HG03095 (cell line): ENCODE data around the gene POLD2.

Source experiments
- ATAC-seq: cut with Tn5 transposase; IDR thresholded peaks from one replicate; pipeline ENCODE4 v1.9.1; 2021; ENCODE audit warnings: moderate library complexity; ENCODE audit not compliant: unreplicated experiment

Gene POLD2

DNA sequence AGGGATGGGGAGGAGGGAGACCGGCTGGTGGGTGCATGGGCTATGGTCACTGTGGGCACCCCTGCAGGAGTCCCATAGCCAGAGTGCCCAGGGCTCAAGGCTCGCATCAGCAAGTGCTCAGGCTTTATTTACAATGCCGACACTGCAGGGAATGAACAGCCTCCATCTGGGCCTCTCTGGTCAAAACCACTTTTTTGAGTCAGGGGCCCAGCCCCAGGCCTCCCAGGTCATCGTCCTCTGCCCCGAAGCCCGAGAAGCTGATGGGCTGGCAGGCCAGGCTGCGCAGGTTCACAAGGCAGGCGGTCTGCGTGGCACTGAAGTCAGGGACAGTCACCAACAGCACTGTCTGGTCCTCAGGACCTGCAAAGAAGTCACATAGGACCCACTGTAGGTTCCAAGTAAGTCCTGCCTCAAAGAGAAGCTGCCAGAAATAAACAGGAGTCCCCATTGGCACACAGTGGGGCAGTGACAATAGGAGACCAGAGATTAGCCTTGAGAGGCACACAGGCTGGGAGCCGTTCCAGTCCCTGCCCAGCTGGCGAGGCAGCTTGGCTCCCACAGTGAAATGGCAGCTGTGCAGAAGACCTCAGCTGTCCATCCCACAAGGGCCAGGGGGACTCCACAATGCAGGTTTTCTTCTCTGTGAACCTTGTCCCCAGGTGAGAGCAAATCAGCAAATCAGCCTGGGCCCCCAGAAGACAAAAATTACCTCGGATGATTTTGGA, 8.6 kb downstream of the POLD2 start:
- no peak for ATAC-seq

GRCh38 chr7:44113764-44114354, 9.5 kb downstream of the POLD2 start:
- no peak for ATAC-seq

DNA sequence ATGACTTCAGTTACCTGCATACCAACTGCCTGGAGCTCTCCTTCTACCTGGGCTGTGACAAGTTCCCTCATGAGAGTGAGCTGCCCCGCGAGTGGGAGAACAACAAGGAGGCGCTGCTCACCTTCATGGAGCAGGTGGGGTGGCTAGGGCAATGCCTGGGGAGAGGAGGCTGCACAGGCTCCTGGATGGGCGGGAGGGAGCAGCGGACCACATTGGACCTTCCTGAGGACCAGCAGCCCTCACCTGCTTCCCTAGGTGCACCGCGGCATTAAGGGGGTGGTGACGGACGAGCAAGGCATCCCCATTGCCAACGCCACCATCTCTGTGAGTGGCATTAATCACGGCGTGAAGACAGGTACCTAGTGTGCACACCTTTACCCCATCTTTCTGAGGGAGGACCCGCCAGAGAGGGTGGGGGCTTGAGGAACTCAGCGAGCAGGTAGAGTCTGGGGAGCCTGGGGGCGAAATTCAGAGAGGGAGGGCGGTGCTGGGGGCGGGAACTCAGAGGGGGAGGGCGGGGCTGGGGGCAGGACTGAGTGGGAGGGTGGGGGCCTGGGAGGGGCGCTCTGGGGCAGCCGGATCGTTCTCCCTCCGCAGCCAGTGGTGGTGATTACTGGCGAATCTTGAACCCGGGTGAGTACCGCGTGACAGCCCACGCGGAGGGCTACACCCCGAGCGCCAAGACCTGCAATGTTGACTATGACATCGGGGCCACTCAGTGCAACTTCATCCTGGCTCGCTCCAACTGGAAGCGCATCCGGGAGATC, 10.2 kb downstream of the POLD2 start:
- ATAC-seq, result no peak

- no peak for ATAC-seq
Measured at GRCh38 chr7:44112231-44112996, 10.9 kb downstream of the POLD2 start.

DNA sequence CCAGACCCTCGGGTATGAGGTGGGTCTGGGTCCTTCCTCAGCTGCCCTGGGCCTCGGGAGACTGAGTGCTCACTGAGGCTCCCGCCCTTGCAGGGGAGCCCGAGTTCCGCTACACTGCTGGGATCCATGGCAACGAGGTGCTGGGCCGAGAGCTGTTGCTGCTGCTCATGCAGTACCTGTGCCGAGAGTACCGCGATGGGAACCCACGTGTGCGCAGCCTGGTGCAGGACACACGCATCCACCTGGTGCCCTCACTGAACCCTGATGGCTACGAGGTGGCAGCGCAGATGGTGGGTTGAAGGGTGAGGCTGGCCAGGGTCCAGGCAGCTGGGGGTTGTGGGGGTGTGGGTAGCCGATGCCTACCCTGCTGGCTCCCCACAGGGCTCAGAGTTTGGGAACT, 11.6 kb downstream of the POLD2 start:
- no peak for ATAC-seq

GRCh38 chr7:44110719-44111635, 12.4 kb downstream of the POLD2 start:
- no peak for ATAC-seq

- no peak for ATAC-seq
Measured at GRCh38 chr7:44109991-44110390, 13.4 kb downstream of the POLD2 start.

DNA sequence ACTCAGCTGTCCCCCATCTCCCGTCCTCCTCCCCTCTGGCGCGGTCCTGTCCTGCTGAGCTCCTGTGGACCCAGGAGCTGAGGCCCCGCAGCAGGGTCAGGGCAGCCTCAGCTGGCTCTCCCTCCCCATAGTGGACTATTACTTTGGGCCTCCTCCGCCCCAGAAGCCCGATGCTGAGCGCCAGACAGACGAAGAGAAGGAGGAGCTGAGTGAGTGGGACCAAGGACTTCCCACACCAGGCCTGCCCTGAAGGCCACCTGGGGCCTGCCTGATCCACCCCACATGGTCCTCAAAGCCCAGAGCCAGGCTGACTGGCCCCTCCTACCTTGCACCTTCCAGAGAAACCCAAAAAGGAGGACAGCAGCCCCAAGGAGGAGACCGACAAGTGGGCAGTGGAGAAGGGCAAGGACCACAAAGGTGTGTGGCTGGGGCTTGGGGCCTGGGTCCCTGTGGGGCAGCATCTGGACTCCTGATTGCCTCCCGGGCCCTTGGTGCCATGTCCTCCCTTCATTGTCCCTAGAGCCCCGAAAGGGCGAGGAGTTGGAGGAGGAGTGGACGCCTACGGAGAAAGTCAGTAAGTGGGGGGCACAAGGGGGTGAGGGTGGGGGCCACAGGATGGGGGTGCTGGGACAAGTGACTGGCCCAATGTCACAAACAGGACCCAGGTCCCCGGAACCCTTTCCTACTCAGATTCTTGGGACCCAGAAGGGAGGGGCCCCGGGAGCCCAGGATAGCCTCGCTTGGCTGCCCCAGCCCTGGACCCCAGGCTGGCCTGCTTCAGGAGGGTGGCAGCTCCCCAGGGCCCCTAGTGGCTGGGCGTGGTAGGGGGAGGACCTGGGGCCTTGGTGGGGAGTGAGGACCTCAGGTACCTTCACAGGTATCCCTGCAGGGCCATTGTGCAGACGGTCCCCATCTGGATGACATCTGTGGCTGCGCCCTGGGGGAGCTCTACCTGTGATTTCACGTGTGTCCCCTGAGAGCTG, 14.3 kb downstream of the POLD2 start:
- no peak for ATAC-seq

DNA sequence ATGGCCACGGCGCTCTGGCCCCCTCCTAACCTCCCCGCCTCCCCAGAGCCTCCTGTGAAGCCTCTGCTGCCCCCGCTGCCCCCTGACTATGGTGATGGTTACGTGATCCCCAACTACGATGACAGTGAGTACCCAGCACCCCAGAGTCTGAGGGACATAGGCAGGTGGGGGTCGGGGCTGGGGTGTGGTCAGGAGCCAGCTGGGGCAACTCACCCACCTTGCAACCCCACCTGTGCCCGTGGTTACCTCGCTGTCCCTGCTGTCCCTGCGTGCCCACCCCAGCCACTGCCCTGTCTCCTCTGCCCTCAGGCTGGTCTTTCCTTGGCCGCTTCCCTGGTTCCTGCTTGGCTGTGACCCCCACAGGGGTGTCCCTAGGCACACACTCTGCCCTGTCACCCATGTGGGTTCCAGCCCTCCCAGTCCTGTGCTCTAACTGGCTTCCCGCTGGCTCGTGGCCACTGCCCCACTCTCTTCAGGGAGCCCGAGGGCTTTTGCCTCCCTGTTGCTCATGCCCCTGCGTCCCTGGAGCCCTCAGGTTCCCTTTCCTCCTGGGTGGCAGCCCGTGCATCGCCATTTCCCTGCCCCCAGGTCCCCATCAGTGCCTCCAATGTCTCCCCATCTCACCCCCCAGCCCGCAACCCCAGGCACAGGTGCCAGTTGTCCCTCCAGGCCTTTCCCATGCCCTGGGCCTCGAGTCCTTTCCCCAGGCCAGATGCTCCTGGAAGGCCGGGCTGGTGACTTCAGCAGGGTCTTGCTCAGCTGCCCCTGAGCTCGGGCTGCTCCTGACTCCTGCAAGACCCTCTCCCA, 15.2 kb downstream of the POLD2 start:
- ATAC-seq, result no peak

GRCh38 chr7:44107116-44107960, 16.0 kb downstream of the POLD2 start:
- ATAC-seq, result no peak

DNA sequence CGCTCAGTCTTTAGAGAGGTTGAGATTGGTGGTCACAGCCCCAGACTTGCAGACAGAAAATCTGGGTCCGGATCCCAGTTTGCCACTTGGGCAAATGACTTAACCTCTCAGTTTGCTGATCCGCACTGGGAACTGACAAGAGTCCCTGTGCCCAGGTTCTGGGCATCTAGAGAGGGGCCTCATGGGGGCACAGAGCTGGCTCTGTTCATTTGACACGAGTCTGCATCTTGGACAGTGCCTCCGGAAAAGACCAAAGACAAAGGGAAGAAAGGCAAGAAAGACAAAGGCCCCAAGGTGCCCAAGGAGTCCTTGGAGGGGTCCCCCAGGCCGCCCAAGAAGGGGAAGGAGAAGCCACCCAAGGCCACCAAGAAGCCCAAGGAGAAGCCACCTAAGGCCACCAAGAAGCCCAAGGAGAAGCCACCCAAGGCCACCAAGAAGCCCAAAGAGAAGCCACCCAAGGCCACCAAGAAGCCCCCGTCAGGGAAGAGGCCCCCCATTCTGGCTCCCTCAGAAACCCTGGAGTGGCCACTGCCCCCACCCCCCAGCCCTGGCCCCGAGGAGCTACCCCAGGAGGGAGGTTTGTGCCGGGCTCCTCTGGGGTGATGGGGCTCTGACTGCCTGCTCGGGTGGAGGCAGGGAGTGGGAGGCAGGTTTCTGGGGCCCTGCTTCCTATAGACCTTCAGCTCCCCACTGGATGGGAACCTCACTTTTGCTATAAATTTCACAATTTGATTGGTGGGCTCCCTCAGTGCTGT, 16.9 kb downstream of the POLD2 start:
- ATAC-seq, result no peak

- ATAC-seq, result no peak
Measured at GRCh38 chr7:44105832-44106231, 17.5 kb downstream of the POLD2 start.

GRCh38 chr7:44104860-44105771, 18.2 kb downstream of the POLD2 start:
- no peak for ATAC-seq

GRCh38 chr7:44103923-44104859, 19.2 kb downstream of the POLD2 start, which contains the start of gene AEBP1:
Gene AEBP1 (plus strand): TSS chr7:44104345. CDS start chr7:44104666, 321 bp downstream.
- ATAC-seq, result no peak
